Measurements from ENCODE around the gene CDC42EP3.

- TF ChIP-seq CTCF (IDR thresholded peaks at IDR 0.05): no peak
- no peak for TF ChIP-seq POLR2AphosphoS5 (IDR thresholded peaks at IDR 0.05)
Observed at GRCh38 chr2:37711308-37711731, 39.9 kb upstream of the CDC42EP3 start.
